Measurements from ENCODE around the gene GATA3. TPM values are rescaled to one million over a fixed set of nuclear protein-coding genes. Genes with fewer than 3 reads are reported as not detected.

The GATA3 gene
- polyA plus RNA-seq, 1 experiment = not detected

GRCh38 chr10:8104005-8104404 is 49.5 kb downstream of the GATA3 start:
- CTCF ChIA-PET = no interaction called here
- POLR2A ChIA-PET = no interaction called here
- Histone ChIP-seq H3K27ac (ENCODE audit: low read depth, low read length) (no peak overlapping the region), H3K27me3 (ENCODE audit: control insufficient read depth, insufficient read depth, low read length) (no peaks in the 10 kb centered on the region), H3K4me3 (ENCODE audit: low read depth, low read length) (no peak overlapping the region), H3K9me3 (ENCODE audit: control insufficient read depth, insufficient read depth, low read length) (no peaks in the 10 kb centered on the region; the same call in 1 of the 2 replicates)
- DNase-seq (ENCODE audit: low read depth, low spot score) = no peak
- no peak for TF ChIP-seq CTCF (IDR thresholded peaks at IDR 0.05; ENCODE audit: low read depth, low read length)

DNA sequence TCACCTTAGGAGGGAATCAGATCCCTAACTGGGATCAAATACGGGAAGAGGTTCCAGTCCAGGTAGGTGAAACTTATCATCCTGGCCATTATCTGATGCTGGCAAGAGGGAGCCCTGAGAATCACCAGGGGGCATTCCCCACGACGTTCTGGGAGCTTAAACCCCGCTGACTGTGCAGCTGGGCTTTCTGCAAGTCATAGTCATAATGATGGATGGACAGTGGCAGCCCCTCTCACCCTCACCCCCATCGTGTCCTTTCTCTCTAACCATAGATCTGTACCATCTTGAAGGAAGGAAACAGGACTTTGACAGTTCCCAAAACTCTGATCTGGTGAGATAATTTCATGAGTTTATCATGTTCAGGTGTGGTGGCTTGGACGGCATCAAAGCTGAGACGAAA is 50.2 kb downstream of the GATA3 start:
- no peak overlapping the region for H3K4me3 ChIP-seq (ENCODE audit: low read depth, low read length)
- DNase-seq (ENCODE audit: low read depth, low spot score) = no peak
- H3K27me3 ChIP-seq (ENCODE audit: control insufficient read depth, insufficient read depth, low read length) = no peaks in the 10 kb centered on the region
- H3K27ac ChIP-seq (ENCODE audit: low read depth, low read length) = no peak overlapping the region
- TF ChIP-seq CTCF (IDR thresholded peaks at IDR 0.05; ENCODE audit: low read depth, low read length) = no peak
- ChIA-PET CTCF (no interaction called here), POLR2A (no interaction called here)
- no peaks in the 10 kb centered on the region; the same call in 1 of the 2 replicates for H3K9me3 ChIP-seq (ENCODE audit: control insufficient read depth, insufficient read depth, low read length)

DNA sequence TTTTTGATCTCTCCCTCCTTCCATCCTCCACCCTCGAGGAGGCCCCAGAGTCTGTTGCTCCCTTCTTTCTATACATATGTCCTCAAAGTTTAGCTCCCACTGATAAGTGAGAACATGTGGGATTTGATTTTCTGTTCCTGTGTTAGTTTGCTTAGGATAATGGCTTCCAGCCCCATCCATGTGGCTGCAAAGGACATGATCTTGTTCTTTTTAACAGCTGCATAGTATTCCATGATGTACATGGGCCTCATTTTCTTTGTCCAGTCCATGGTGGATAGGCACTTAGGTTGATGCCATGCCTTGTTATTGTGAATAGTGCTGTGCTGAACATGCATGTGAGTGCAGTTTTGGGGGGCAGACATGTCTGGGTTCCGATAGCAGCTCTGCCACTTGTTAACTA is 51.4 kb downstream of the GATA3 start:
- Histone ChIP-seq H3K4me3 (ENCODE audit: low read depth, low read length) (no peak overlapping the region), H3K27me3 (ENCODE audit: control insufficient read depth, insufficient read depth, low read length) (no peaks in the 10 kb centered on the region), H3K9me3 (ENCODE audit: control insufficient read depth, insufficient read depth, low read length) (no peaks in the 10 kb centered on the region; the same call in 1 of the 2 replicates), H3K27ac (ENCODE audit: low read depth, low read length) (no peak overlapping the region)
- ChIA-PET CTCF (no interaction called here), POLR2A (no interaction called here)
- DNase-seq (ENCODE audit: low read depth, low spot score) = no peak
- TF ChIP-seq CTCF (IDR thresholded peaks at IDR 0.05; ENCODE audit: low read depth, low read length) = no peak

- no peak for TF ChIP-seq CTCF (IDR thresholded peaks at IDR 0.05; ENCODE audit: low read depth, low read length)
- CTCF ChIA-PET = no interaction called here
- DNase-seq (ENCODE audit: low read depth, low spot score) = no peak
These were observed 57.9 kb downstream of the GATA3 start for GRCh38 chr10:8112230-8112905.

GRCh38 chr10:8112942-8113442 is 58.5 kb downstream of the GATA3 start:
- ChIA-PET POLR2A (no interaction called here), CTCF (no interaction called here)
- H3K27me3 ChIP-seq (ENCODE audit: control insufficient read depth, insufficient read depth, low read length) = no peaks in the 10 kb centered on the region
- no peak overlapping the region for H3K27ac ChIP-seq (ENCODE audit: low read depth, low read length)
- no peak overlapping the region for H3K4me3 ChIP-seq (ENCODE audit: low read depth, low read length)
- peaks cover 7% of the 10 kb centered on the region; the same call in 1 of the 2 replicates for H3K9me3 ChIP-seq (ENCODE audit: control insufficient read depth, insufficient read depth, low read length)
- no peak for TF ChIP-seq CTCF (IDR thresholded peaks at IDR 0.05; ENCODE audit: low read depth, low read length)
- DNase-seq (ENCODE audit: low read depth, low spot score) = no peak

More at GRCh38 chr10:8112230-8112905, 57.9 kb downstream of the GATA3 start:
- POLR2A ChIA-PET = no interaction called here
- no peak overlapping the region for H3K4me3 ChIP-seq (ENCODE audit: low read depth, low read length)
- H3K27ac ChIP-seq (ENCODE audit: low read depth, low read length) = no peak overlapping the region
- H3K9me3 ChIP-seq (ENCODE audit: control insufficient read depth, insufficient read depth, low read length) = peaks cover 7% of the 10 kb centered on the region; the same call in 1 of the 2 replicates
- no peaks in the 10 kb centered on the region for H3K27me3 ChIP-seq (ENCODE audit: control insufficient read depth, insufficient read depth, low read length)
